Measurements from ENCODE around the gene COBLL1. TPM values are rescaled to one million over a fixed set of nuclear protein-coding genes. Genes with fewer than 3 reads are reported as not detected.
A peak's percentile ranks its signal among the peaks of the same experiment; 100 is the strongest.

COBLL1 gene
- total RNA-seq, 1 experiment from 2014 or later = 5.9 TPM

DNA sequence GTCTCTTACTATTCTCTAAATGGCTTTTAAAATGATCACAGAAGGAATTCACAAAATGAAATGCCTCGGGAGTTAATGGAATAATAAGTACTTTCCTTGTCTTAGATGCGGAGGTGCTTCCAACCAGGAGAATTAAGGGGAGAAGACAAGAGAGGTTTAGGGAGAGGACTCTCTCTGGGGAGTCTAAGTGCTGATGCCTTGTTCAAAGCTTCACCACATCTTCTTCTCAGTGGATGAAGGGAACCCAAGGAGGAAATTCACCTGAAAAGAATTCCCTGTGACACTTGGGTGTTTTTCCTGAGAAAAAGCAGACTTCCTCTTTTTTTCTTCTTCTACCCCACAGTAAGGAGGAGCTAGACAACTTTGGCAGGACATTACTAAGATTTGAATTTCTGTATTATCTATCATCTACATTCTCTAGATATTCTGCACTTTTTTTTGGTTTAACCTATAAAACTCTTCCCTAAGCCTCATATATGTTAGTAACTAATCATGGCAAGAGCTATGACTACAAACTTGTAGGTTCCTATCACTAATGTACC, 150.2 kb downstream of the COBLL1 start:
- Histone ChIP-seq H4K8ac (replicated peaks; ENCODE audit: insufficient read length, low read depth, low read length) (no peak overlapping the region), H3K23me2 (ENCODE audit: insufficient read length, low read depth, low read length, poor library complexity, severe bottlenecking) (no peaks in the 10 kb centered on the region), H4K5ac (ENCODE audit: insufficient read length, low read depth, low read length) (no peak overlapping the region), H3K23ac (ENCODE audit: insufficient read length, low read depth, low read length) (no peak overlapping the region), H3K4ac (ENCODE audit: low read depth, low read length) (no peak overlapping the region), H2AFZ (ENCODE audit: low read length) (no peak overlapping the region), H3K79me1 (ENCODE audit: insufficient read depth, low read depth, low read length, poor library complexity, severe bottlenecking) (no peaks in the 10 kb centered on the region), H2BK15ac (ENCODE audit: low read depth, low read length) (no peak overlapping the region), H4K91ac (ENCODE audit: insufficient read length, low read depth, low read length) (no peak overlapping the region), H2BK12ac (ENCODE audit: insufficient read length, low read depth, low read length) (no peak overlapping the region), H3K27me3 (ENCODE audit: insufficient read depth, low read length) (no peaks in the 10 kb centered on the region), H3K9me3 (ENCODE audit: control insufficient read depth, low read depth, low read length) (no peaks in the 10 kb centered on the region), H3K9ac (ENCODE audit: extremely low read depth, insufficient read length, low read length) (no peak overlapping the region), H2BK5ac (ENCODE audit: insufficient read length, low read length) (no peak overlapping the region), H3K79me2 (ENCODE audit: insufficient read depth, low read length) (no peaks in the 10 kb centered on the region), H3K4me2 (ENCODE audit: insufficient read depth, insufficient read length, low read length) (no peak overlapping the region), H3K18ac (ENCODE audit: insufficient read length, low read depth, low read length) (no peak overlapping the region), H2BK120ac (ENCODE audit: low read depth, low read length, poor library complexity, severe bottlenecking) (no peak overlapping the region), H3K27ac (ENCODE audit: insufficient read length, low read depth, low read length) (no peak overlapping the region), H2AK5ac (ENCODE audit: insufficient read length, low read length) (no peak overlapping the region), H3K4me1 (ENCODE audit: insufficient read depth, low read length) (no peaks in the 10 kb centered on the region), H3K14ac (ENCODE audit: insufficient read depth, low read length) (no peak overlapping the region), H4K20me1 (ENCODE audit: control insufficient read depth, insufficient read depth, insufficient read length) (no peaks in the 10 kb centered on the region), H2BK20ac (ENCODE audit: low read depth, low read length, poor library complexity, severe bottlenecking) (no peak overlapping the region), H3T11ph (ENCODE audit: low read length) (no peak overlapping the region), H3K56ac (ENCODE audit: insufficient read length, low read depth, low read length) (no peak overlapping the region)
- TF ChIP-seq, protein P1, sequence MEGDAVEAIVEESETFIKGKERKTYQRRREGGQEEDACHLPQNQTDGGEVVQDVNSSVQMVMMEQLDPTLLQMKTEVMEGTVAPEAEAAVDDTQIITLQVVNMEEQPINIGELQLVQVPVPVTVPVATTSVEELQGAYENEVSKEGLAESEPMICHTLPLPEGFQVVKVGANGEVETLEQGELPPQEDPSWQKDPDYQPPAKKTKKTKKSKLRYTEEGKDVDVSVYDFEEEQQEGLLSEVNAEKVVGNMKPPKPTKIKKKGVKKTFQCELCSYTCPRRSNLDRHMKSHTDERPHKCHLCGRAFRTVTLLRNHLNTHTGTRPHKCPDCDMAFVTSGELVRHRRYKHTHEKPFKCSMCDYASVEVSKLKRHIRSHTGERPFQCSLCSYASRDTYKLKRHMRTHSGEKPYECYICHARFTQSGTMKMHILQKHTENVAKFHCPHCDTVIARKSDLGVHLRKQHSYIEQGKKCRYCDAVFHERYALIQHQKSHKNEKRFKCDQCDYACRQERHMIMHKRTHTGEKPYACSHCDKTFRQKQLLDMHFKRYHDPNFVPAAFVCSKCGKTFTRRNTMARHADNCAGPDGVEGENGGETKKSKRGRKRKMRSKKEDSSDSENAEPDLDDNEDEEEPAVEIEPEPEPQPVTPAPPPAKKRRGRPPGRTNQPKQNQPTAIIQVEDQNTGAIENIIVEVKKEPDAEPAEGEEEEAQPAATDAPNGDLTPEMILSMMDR (conservative IDR thresholded peaks at IDR 0.05) = no peak
- Mint-ChIP-seq H3K36me3 (ENCODE audit: insufficient read depth in 1 of 3, low read depth in 3 of 3) (no peaks in the 10 kb centered on the region), H3K27ac (peak overlapping the region in 1 of 3 experiments; percentile 24; a peak in 1 of 7 replicates), H3K9me3 (no peaks in the 10 kb centered on the region), H3K4me3 (no peak overlapping the region), H3K27me3 (ENCODE audit: low read depth) (no peaks in the 10 kb centered on the region), H3K4me1 (peaks cover 0 to 3% of the 10 kb centered on the region in 2 experiments; a peak in 1 of 4 replicates)
- WGBS (ENCODE audit: extremely low coverage, insufficient read length, low lambda C conversion rate) = no CpG with 5 or more reads among the region's 2 CpGs
- DNase-seq = no peak
